LNCAP (cell line): ENCODE results near the gene EIF4E2.
A peak's percentile ranks its signal among the peaks of the same experiment; 100 is the strongest.

ENCODE experiments used
- TF ChIP-seq, protein P1 (sequence below): fragments of 450-650 bp; IDR thresholded peaks from 2 replicates; pipeline ENCODE4 v1.5.1; 2017; ENCODE audit warnings: mild to moderate bottlenecking

The EIF4E2 gene

GRCh38 chr2:232518844-232519243 is 31.6 kb upstream of the EIF4E2 start:
- TF ChIP-seq, protein P1, sequence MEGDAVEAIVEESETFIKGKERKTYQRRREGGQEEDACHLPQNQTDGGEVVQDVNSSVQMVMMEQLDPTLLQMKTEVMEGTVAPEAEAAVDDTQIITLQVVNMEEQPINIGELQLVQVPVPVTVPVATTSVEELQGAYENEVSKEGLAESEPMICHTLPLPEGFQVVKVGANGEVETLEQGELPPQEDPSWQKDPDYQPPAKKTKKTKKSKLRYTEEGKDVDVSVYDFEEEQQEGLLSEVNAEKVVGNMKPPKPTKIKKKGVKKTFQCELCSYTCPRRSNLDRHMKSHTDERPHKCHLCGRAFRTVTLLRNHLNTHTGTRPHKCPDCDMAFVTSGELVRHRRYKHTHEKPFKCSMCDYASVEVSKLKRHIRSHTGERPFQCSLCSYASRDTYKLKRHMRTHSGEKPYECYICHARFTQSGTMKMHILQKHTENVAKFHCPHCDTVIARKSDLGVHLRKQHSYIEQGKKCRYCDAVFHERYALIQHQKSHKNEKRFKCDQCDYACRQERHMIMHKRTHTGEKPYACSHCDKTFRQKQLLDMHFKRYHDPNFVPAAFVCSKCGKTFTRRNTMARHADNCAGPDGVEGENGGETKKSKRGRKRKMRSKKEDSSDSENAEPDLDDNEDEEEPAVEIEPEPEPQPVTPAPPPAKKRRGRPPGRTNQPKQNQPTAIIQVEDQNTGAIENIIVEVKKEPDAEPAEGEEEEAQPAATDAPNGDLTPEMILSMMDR, result no peak

- TF ChIP-seq, protein P1, result no peak
Observed at GRCh38 chr2:232519581-232520438, 30.7 kb upstream of the EIF4E2 start, which contains the start of gene PRSS56. TSS of gene PRSS56 (plus strand) at chr2:232520388. CDS start at chr2:232520599, 211 bp downstream.

GRCh38 chr2:232520489-232520888 is 30.0 kb upstream of the EIF4E2 start:
- TF ChIP-seq, protein P1, result no peak

GRCh38 chr2:232521098-232521497 is 29.4 kb upstream of the EIF4E2 start:
- TF ChIP-seq, protein P1, result no peak

DNA sequence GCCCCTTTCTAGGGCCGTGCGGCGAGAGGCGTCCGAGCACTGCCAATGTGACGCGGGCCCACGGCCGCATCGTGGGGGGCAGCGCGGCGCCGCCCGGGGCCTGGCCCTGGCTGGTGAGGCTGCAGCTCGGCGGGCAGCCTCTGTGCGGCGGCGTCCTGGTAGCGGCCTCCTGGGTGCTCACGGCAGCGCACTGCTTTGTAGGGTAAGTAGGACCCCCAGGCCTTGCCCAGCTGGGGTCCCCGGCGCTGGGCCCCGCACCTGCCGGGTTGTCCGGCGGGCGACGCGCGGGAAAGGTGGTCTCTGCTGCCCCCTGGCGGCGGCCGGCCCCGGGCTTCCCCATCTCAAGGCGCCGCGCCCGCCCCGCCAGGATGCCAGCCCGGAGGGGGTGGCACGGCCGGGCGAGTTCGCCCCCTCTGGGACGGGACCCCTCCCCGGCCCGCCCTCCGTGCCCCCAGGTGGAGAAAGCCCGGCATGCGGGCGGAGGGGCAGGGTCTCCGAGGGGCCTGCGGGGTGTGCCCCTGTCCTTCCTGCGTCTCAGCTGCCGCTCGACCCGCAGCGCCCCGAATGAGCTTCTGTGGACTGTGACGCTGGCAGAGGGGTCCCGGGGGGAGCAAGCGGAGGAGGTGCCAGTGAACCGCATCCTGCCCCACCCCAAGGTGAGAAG is 28.4 kb upstream of the EIF4E2 start:
- TF ChIP-seq, protein P1, result peak; percentile 80

DNA sequence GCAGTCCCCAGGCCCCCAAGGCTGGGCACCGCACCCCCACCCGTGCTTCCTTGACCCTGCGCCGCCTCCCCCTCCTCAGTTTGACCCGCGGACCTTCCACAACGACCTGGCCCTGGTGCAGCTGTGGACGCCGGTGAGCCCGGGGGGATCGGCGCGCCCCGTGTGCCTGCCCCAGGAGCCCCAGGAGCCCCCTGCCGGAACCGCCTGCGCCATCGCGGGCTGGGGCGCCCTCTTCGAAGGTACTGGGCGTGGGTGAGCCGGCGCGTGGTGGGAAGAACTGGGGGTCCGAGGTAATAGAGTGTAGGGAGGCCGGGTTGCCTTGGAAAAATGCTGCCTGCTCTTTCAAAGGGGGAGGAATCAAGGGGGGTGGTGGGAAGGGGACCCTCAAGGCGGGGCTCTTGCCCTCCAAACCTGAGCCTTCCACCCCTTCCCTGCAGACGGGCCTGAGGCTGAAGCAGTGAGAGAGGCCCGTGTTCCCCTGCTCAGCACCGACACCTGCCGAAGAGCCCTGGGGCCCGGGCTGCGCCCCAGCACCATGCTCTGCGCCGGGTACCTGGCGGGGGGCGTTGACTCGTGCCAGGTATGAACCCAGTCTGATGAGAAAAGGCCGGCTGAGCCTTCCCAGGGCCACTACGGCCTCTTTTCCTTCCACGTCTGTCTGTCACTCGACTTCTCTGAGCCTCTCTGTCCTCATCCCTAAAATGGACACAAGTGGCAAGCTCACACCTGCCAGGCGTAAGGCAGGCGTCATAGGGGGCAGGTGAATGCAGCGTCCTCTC is 27.7 kb upstream of the EIF4E2 start:
- TF ChIP-seq, protein P1, result no peak

DNA sequence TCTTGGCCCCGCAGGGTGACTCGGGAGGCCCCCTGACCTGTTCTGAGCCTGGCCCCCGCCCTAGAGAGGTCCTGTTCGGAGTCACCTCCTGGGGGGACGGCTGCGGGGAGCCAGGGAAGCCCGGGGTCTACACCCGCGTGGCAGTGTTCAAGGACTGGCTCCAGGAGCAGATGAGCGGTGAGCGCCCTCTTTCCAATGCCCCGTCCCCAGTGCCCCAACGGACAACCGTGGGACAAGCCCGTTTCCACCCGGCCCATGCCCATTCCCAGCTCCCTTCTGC is 27.1 kb upstream of the EIF4E2 start:
- TF ChIP-seq, protein P1, result no peak
